Measurements from ENCODE around the gene OLR1. TPM values are rescaled to one million over a fixed set of nuclear protein-coding genes. Genes with fewer than 3 reads are reported as not detected.
"Not testable (repeated sequence)": the region's sequence is repeated elsewhere in the genome, so short reads cannot be mapped to it uniquely, and the experiment has no call there.

The OLR1 gene
- total and polyA plus RNA-seq, 2 donors (not counting 3 experiments of a cell fraction or from before 2014, with no cell fraction given) = not detected

DNA sequence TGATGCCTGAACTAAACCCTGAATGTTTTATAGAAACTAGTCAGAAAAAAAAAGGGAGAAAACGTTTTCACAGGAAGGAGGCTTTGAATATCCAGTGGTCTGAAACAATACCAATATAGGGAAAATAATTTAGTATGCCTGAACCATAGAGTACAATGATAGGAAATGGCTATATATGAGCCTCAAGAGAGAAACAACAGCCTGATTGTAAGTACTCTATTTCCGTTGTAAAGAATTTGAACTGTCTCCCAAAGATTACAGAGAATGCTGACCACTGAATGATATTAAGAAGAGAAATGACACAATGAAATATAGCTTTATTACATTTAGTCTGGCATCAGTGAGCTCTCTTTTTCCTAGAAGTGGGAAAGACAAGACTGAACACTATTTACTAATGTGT, 35.2 kb upstream of the OLR1 start:
- CTCF ChIA-PET = interaction anchor here (0.6 to 1.8 kb wide), 3 partner anchors 12 to 197 kb away, joined by 3 to 4 read pairs (median 3); no protein-coding TSS in a partner anchor
- Histone ChIP-seq H3K4me3 (replicated peaks in 1 of 3; ENCODE audit: insufficient read depth in 1 of 3, low read depth in 1 of 3, low read length in 3 of 3) (no peak overlapping the region), H3K9me3 (replicated peaks; ENCODE audit: control insufficient read depth, insufficient read depth, low read length) (no peaks in the 10 kb centered on the region), H4K20me1 (replicated peaks; ENCODE audit: control insufficient read depth, extremely low read depth, insufficient read depth, low read length) (no peaks in the 10 kb centered on the region), H3K79me2 (ENCODE audit: control insufficient read depth, insufficient read depth, low read length) (no peaks in the 10 kb centered on the region), H3K36me3 (ENCODE audit: control insufficient read depth in 2 of 2, extremely low read depth in 1 of 2, insufficient read depth in 2 of 2, low read length in 2 of 2) (no peaks in the 10 kb centered on the region), H3K27ac (ENCODE audit: insufficient read depth, low read depth, low read length) (no peak overlapping the region), H3K9me1 (replicated peaks; ENCODE audit: control insufficient read depth, extremely low read depth, insufficient read depth, low read length) (no peaks in the 10 kb centered on the region), H3K9ac (replicated peaks; ENCODE audit: extremely low read depth, insufficient read depth, low read length) (no peak overlapping the region), H3K4me1 (ENCODE audit: control insufficient read depth, extremely low read depth, insufficient read depth, low read length) (peaks cover 5% of the 10 kb centered on the region), H3K27me3 (ENCODE audit: control insufficient read depth in 2 of 2, insufficient read depth in 2 of 2, low read length in 2 of 2) (no peaks in the 10 kb centered on the region), H2AFZ (ENCODE audit: low read depth, low read length) (no peak overlapping the region), H3K4me2 (ENCODE audit: insufficient read depth, low read length) (peak overlapping the region; percentile 53)
- no peak for TF ChIP-seq POLR2A (IDR thresholded peaks at IDR 0.05; ENCODE audit: low read depth, low read length)
- TF ChIP-seq, protein P1, sequence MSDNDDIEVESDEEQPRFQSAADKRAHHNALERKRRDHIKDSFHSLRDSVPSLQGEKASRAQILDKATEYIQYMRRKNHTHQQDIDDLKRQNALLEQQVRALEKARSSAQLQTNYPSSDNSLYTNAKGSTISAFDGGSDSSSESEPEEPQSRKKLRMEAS (IDR thresholded peaks at IDR 0.05; ENCODE audit: insufficient read depth, insufficient read length) = no peak
- TF ChIP-seq, protein P2, sequence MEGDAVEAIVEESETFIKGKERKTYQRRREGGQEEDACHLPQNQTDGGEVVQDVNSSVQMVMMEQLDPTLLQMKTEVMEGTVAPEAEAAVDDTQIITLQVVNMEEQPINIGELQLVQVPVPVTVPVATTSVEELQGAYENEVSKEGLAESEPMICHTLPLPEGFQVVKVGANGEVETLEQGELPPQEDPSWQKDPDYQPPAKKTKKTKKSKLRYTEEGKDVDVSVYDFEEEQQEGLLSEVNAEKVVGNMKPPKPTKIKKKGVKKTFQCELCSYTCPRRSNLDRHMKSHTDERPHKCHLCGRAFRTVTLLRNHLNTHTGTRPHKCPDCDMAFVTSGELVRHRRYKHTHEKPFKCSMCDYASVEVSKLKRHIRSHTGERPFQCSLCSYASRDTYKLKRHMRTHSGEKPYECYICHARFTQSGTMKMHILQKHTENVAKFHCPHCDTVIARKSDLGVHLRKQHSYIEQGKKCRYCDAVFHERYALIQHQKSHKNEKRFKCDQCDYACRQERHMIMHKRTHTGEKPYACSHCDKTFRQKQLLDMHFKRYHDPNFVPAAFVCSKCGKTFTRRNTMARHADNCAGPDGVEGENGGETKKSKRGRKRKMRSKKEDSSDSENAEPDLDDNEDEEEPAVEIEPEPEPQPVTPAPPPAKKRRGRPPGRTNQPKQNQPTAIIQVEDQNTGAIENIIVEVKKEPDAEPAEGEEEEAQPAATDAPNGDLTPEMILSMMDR (IDR thresholded peaks at IDR 0.05; ENCODE audit: extremely low read depth in 1 of 2, insufficient read depth in 1 of 2, low read depth in 1 of 2, low read length in 2 of 2) = no peak
- POLR2A ChIA-PET = no interaction called here
- BruUV-seq (replicated peaks) = no TSS peak
- DNase-seq (ENCODE audit: low read depth, low spot score) = peak; percentile 62
- intact Hi-C loops (cut with micrococcal nuclease) (no loop called here), dilution Hi-C loops (cut with MboI; ENCODE audit: extremely low pct_ligation_motif_present, low sequenced_read_pairs) (no loop called here)
- peak; percentile 59 for FAIRE-seq

DNA sequence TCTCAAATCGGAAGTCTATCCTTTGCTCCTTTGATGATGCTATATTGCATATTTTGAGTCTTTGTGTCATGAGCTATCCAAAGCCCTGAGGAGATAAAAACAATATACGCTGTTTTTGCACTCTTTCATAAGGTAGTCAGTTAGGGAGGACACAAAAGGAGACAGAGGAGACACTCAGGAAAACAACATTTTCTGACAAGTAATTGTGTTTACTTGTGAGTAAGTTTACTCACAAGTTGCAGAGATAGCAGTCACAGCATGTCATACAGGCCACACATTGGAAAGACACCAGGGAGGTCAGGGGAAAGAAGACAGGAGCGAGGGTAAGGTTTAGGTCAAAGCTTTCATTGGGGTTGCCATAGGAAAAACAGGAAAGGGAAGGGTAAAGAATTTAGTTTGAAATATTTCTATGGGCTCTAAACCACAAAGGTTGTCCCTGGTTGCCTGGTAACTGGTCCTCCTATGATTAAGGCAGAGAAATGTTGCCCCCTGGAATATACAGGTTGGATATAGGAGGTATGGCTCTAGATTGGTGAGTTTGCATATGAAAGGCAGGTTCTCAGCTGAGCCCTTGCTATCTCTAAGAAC, 33.4 kb upstream of the OLR1 start:
- no peak overlapping the region for H2AFZ ChIP-seq (ENCODE audit: low read depth, low read length)
- TF ChIP-seq POLR2AphosphoS5 (IDR thresholded peaks at IDR 0.05; ENCODE audit: insufficient read depth, low read depth, low read length) = no peak
- no TSS peak for BruUV-seq (replicated peaks)
- H4K20me1 ChIP-seq (replicated peaks; ENCODE audit: control insufficient read depth, extremely low read depth, insufficient read depth, low read length) = no peaks in the 10 kb centered on the region
- intact Hi-C loops (cut with micrococcal nuclease) = no loop called here
- CTCF ChIA-PET = interaction anchor here (1.0 kb wide), 1 partner anchor 52 kb away, joined by 3 read pairs; no protein-coding TSS in a partner anchor
- dilution Hi-C loops (cut with MboI; ENCODE audit: extremely low pct_ligation_motif_present, low sequenced_read_pairs) = no loop called here
- peaks cover 5% of the 10 kb centered on the region for H3K4me1 ChIP-seq (ENCODE audit: control insufficient read depth, extremely low read depth, insufficient read depth, low read length)
- DNase-seq (ENCODE audit: low read depth, low spot score) (no peak), FAIRE-seq (no peak)
- H3K9me3 ChIP-seq (replicated peaks; ENCODE audit: control insufficient read depth, insufficient read depth, low read length) = no peaks in the 10 kb centered on the region
- no peak overlapping the region for H3K27ac ChIP-seq (ENCODE audit: insufficient read depth, low read depth, low read length)
- no peaks in the 10 kb centered on the region for H3K79me2 ChIP-seq (ENCODE audit: control insufficient read depth, insufficient read depth, low read length)
- no peaks in the 10 kb centered on the region for H3K9me1 ChIP-seq (replicated peaks; ENCODE audit: control insufficient read depth, extremely low read depth, insufficient read depth, low read length)
- POLR2A ChIA-PET = no interaction called here
- H3K4me2 ChIP-seq (ENCODE audit: insufficient read depth, low read length) = no peak overlapping the region
- no peak overlapping the region for H3K9ac ChIP-seq (replicated peaks; ENCODE audit: extremely low read depth, insufficient read depth, low read length)
- H3K4me3 ChIP-seq (replicated peaks in 1 of 3; ENCODE audit: insufficient read depth in 1 of 3, low read depth in 1 of 3, low read length in 3 of 3) = no peak overlapping the region
- no peaks in the 10 kb centered on the region for H3K36me3 ChIP-seq (ENCODE audit: control insufficient read depth in 2 of 2, extremely low read depth in 1 of 2, insufficient read depth in 2 of 2, low read length in 2 of 2)
- H3K27me3 ChIP-seq (ENCODE audit: control insufficient read depth in 2 of 2, insufficient read depth in 2 of 2, low read length in 2 of 2) = no peaks in the 10 kb centered on the region

DNA sequence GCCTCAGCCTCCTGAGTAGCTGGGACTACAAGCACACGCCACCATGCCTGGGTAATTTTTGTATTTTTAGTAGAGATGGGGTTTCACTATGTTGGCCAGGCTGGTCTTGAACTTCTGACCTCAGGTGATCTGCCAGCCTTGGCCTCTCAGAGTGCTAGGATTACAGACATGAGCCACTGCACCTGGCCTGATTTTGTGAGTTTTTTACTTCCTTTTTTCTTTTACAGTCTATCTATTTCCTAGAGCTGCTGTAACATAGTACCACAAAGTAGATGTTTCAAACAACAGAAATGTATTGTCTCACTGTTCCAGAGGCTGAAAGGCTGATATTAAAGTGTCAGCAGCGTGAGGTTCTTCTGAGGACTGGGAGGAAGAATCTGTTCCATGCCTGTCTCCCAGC, 32.6 kb upstream of the OLR1 start:
- H2AFZ ChIP-seq (ENCODE audit: low read depth, low read length); H3K36me3 ChIP-seq (ENCODE audit: control insufficient read depth in 2 of 2, extremely low read depth in 1 of 2, insufficient read depth in 2 of 2, low read length in 2 of 2); dilution Hi-C loops (cut with MboI; ENCODE audit: extremely low pct_ligation_motif_present, low sequenced_read_pairs); intact Hi-C loops (cut with micrococcal nuclease); H3K27me3 ChIP-seq (ENCODE audit: control insufficient read depth in 2 of 2, insufficient read depth in 2 of 2, low read length in 2 of 2); DNase-seq (ENCODE audit: low read depth, low spot score); H3K9ac ChIP-seq (replicated peaks; ENCODE audit: extremely low read depth, insufficient read depth, low read length); H3K9me3 ChIP-seq (replicated peaks; ENCODE audit: control insufficient read depth, insufficient read depth, low read length); POLR2A ChIA-PET; H3K4me2 ChIP-seq (ENCODE audit: insufficient read depth, low read length); FAIRE-seq; H3K4me1 ChIP-seq (ENCODE audit: control insufficient read depth, extremely low read depth, insufficient read depth, low read length); H3K79me2 ChIP-seq (ENCODE audit: control insufficient read depth, insufficient read depth, low read length); H3K4me3 ChIP-seq (replicated peaks in 1 of 3; ENCODE audit: insufficient read depth in 1 of 3, low read depth in 1 of 3, low read length in 3 of 3); H3K9me1 ChIP-seq (replicated peaks; ENCODE audit: control insufficient read depth, extremely low read depth, insufficient read depth, low read length); BruUV-seq (replicated peaks); H4K20me1 ChIP-seq (replicated peaks; ENCODE audit: control insufficient read depth, extremely low read depth, insufficient read depth, low read length); H3K27ac ChIP-seq (ENCODE audit: insufficient read depth, low read depth, low read length): not testable (repeated sequence)
- CTCF ChIA-PET = interaction anchor here (1.0 kb wide), 1 partner anchor 51 kb away, joined by 3 read pairs; no protein-coding TSS in a partner anchor

Measured in endothelial cell of umbilical vein (primary cell).